H1 (cell line): Measurements from ENCODE around the gene YIPF1.

Source experiments
- BACH1 ChIP-seq: IDR thresholded peaks from 2 replicates; pipeline ENCODE4 v1.6.1; 2012; ENCODE audit warnings: low read length, improper control_type of control experiment
- TF ChIP-seq, protein P1 (sequence below), 3 experiments: IDR thresholded peaks; 1 replicate in 2 of 3; 2 replicates in 1 of 3; pipeline versions ENCODE4 v1.5.1 to v1.6.1; 2011; ENCODE audit warnings: low read length in 3 of 3, mild to moderate bottlenecking in 3 of 3, inconsistent platforms in 2 of 3, low read depth in 1 of 3, moderate library complexity in 1 of 3; ENCODE audit not compliant: insufficient read depth in 1 of 3; ENCODE audit errors: control extremely low read depth in 1 of 3

DNA sequence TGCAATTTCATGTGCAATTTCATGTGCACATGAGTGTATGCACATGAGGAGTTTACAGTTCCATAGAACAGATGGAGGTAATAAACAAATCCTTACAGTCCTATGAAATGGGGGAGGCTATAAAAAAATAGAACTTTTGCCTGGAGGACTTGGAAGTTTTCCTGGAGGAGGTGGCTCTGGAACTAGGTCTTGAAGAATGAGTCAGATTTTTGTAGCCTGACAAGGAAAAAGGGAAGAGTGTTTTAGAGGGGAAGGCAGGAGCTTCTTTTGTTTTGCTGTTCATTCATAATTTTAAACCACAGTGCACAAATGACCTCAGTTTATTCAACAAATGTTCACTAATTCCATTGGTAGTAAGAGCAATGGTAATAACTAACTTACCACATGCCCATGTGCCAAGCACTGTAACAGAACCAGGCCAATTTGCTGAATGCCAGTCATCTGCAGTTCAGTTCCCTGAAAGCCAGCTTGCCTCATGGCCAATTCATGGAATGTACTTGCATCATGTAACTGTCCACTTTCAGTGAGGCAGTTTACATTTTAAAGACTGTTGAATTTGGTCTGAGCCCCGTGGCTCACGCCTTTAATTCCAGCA, 7.1 kb upstream of the YIPF1 start:
- TF ChIP-seq BACH1 = no peak
- TF ChIP-seq, protein P1, sequence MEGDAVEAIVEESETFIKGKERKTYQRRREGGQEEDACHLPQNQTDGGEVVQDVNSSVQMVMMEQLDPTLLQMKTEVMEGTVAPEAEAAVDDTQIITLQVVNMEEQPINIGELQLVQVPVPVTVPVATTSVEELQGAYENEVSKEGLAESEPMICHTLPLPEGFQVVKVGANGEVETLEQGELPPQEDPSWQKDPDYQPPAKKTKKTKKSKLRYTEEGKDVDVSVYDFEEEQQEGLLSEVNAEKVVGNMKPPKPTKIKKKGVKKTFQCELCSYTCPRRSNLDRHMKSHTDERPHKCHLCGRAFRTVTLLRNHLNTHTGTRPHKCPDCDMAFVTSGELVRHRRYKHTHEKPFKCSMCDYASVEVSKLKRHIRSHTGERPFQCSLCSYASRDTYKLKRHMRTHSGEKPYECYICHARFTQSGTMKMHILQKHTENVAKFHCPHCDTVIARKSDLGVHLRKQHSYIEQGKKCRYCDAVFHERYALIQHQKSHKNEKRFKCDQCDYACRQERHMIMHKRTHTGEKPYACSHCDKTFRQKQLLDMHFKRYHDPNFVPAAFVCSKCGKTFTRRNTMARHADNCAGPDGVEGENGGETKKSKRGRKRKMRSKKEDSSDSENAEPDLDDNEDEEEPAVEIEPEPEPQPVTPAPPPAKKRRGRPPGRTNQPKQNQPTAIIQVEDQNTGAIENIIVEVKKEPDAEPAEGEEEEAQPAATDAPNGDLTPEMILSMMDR (IDR thresholded peaks at IDR 0.05; ENCODE audit: control extremely low read depth in 1 of 3, insufficient read depth in 1 of 3, low read depth in 1 of 3, low read length in 3 of 3) = no peak
